ENCODE results near the gene SLC22A7. TPM values are rescaled to one million over a fixed set of nuclear protein-coding genes. Genes with fewer than 3 reads are reported as not detected.

Gene SLC22A7
- total RNA-seq, 2 donors from 2014 or later = not detected

DNA sequence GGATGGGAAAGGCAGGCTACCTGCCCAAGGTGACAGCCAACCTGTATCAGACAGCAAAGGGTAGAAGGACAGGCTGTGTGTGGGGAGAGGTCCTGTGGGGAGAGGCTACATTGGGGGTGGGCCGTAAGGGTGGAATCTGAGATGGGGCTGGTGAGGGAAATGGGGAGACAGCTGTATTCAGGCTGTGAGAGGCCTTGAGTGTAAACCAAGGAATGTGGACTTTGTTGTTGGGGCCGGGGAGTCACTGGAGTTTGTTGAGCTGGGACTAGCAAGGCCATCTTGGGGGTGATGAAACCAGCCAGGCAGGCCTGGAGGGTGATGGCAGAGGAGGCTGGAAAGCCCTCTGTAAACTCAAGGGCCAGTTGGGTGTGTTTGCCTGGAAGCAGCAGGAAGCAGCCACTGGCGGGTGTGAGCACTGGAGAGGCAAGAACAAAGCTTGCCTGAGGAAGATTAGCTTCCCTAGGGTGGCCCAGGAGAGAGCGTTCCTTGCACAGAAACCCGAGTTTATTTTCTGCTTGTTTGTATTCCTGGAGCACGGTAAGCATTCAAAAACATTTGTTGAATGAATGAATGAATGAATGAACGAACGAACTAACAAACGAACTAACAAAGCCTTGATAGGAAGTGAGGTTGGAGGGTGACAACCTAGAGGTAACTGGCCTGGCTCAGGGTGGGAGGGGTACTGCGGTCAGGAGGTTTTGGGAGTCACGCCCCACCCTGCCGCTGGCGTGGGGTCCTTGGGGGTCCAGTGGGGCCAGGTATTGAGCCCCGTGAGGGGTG, 35.9 kb upstream of the SLC22A7 start:
- no peak for ATAC-seq

DNA sequence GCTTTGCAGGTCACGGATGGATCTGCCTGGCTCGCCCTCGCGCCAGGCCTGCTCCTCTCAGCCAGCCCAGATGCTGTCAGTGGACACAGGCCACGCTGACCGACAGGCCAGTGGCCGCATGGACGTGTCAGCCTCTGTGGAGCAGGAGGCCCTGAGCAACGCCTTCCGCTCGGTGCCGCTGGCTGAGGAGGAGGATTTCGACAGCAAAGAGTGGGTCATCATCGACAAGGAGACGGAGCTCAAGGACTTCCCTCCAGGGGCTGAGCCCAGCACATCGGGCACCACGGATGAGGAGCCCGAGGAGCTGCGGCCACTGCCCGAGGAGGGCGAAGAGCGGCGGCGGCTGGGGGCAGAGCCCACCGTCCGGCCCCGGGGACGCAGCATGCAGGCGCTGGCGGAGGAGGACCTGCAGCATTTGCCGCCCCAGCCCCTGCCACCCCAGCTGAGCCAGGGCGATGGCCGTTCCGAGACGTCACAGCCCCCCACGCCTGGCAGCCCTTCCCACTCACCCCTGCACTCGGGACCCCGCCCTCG, 35.2 kb upstream of the SLC22A7 start:
- WGBS, 2 donors = 77 to 83% methylated on average over 13 to 39 of the region's 39 CpGs

More for the DNA sequence above, 35.9 kb upstream of the SLC22A7 start:
- Histone ChIP-seq H3K4me1 (peaks cover 1% of the 10 kb centered on the region), H3K27ac (no peak overlapping the region), H3K36me3 (replicated peaks in 1 of 2; ENCODE audit: insufficient read depth in 1 of 2, low read depth in 2 of 2) (no peaks in the 10 kb centered on the region), H3K4me3 (no peak overlapping the region), H3K27me3 (no peaks in the 10 kb centered on the region), H3K9me3 (no peaks in the 10 kb centered on the region)
- intact Hi-C loops (cut with DNase I) = no loop called here
- 75 to 76% methylated on average over 13 to 14 of the region's 14 CpGs for WGBS, 2 donors
- no peak for TF ChIP-seq POLR2A (IDR thresholded peaks at IDR 0.05)
- TF ChIP-seq, protein P1, sequence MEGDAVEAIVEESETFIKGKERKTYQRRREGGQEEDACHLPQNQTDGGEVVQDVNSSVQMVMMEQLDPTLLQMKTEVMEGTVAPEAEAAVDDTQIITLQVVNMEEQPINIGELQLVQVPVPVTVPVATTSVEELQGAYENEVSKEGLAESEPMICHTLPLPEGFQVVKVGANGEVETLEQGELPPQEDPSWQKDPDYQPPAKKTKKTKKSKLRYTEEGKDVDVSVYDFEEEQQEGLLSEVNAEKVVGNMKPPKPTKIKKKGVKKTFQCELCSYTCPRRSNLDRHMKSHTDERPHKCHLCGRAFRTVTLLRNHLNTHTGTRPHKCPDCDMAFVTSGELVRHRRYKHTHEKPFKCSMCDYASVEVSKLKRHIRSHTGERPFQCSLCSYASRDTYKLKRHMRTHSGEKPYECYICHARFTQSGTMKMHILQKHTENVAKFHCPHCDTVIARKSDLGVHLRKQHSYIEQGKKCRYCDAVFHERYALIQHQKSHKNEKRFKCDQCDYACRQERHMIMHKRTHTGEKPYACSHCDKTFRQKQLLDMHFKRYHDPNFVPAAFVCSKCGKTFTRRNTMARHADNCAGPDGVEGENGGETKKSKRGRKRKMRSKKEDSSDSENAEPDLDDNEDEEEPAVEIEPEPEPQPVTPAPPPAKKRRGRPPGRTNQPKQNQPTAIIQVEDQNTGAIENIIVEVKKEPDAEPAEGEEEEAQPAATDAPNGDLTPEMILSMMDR (IDR thresholded peaks at IDR 0.05) = no peak
- DNase-seq = no peak

DNA sequence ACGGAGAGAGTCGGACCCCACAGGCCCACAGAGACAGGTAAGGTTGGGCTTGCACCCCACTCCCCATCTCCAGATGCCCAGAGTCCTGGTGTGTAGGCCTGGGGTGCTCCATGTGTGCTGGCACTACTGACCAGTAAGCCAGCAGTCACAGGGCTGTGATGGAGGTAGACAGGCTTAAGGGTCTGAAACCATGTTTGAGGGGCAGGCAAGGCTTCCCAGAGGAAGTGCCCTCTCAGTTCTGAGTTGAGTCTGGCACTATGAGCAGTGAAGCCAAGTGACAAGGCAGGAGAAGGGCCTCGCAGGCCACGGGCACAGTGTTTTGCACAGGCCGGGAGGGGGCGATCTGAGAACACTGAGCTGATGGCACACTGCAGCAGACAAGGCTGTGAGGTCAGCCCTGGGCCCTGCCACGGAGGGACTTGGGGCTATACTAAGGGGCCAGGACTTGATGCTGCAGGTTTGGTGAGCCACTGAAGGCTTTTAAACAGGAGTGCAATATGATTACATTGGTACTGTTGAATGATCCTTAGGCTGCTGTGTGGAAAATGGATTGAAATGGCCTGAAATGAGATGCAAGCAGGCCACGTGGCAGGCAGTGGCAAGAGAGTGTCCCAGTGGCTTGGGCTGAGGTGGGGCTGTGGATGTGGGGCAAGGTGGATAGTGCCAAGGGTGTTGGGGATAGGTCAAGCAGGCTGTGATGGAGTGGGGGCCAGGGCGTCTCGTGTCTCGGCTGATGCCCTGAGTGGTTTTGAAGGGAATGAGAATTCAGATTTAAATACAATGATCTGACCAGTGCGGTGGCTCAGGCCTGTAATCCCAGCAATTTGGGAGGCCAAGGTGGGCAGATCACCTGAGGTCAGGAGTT, 34.5 kb upstream of the SLC22A7 start:
- DNase-seq (peak; percentile 82 to 87 (median 84)), ATAC-seq (peak; percentile 88)
- Histone ChIP-seq H3K36me3 (replicated peaks in 1 of 2; ENCODE audit: insufficient read depth in 1 of 2, low read depth in 2 of 2) (no peaks in the 10 kb centered on the region), H3K27me3 (no peaks in the 10 kb centered on the region), H3K4me3 (no peak overlapping the region), H3K4me1 (peaks cover 15% of the 10 kb centered on the region), H3K9me3 (no peaks in the 10 kb centered on the region), H3K27ac (no peak overlapping the region)
- intact Hi-C loops (cut with DNase I) = no loop called here
- WGBS, 2 donors = 47 to 70% methylated on average over 7 to 12 of the region's 12 CpGs
- TF ChIP-seq POLR2A (IDR thresholded peaks at IDR 0.05) = no peak
- TF ChIP-seq, protein P1 (IDR thresholded peaks at IDR 0.05) = peak; percentile 61 to 90 (median 77)

More for the DNA sequence above, 35.2 kb upstream of the SLC22A7 start:
- intact Hi-C loops (cut with DNase I) = no loop called here
- Histone ChIP-seq H3K4me3 (no peak overlapping the region), H3K36me3 (replicated peaks in 1 of 2; ENCODE audit: insufficient read depth in 1 of 2, low read depth in 2 of 2) (no peaks in the 10 kb centered on the region), H3K27ac (no peak overlapping the region), H3K27me3 (no peaks in the 10 kb centered on the region), H3K4me1 (peaks cover 8% of the 10 kb centered on the region), H3K9me3 (no peaks in the 10 kb centered on the region)
- ATAC-seq (no peak), DNase-seq (no peak)
- no peak for TF ChIP-seq POLR2A (IDR thresholded peaks at IDR 0.05)
- TF ChIP-seq, protein P1 (IDR thresholded peaks at IDR 0.05) = no peak

DNA sequence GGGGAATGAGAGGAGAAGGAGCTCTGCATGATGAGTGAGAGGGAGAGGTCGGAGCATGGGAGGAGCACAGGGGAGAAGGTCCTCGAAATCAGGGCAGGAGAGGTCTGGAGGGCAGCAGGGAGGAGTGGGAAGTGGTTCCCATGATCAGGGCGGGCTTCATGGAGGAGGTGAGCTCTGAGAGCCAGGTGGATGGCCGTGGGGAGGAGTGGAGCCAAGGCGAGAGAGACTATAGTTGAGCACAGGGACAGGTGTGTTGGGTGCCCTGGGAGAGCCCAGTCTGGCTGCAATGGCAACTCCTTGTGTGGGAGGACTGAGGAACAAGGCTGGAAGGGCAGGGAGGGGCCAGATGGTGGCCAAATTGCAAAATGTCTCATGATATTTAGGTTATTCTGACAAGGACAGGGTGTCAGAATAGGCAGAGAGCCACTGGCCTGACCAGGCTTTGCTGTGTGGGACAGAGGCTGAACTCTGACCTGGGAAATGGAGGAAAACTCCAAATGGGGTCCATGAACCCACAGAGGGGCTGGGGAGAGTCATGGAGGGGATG, 33.4 kb upstream of the SLC22A7 start:
- H3K36me3 ChIP-seq (replicated peaks in 1 of 2; ENCODE audit: insufficient read depth in 1 of 2, low read depth in 2 of 2) = no peaks in the 10 kb centered on the region
- no peaks in the 10 kb centered on the region for H3K27me3 ChIP-seq
- no peak for TF ChIP-seq POLR2A (IDR thresholded peaks at IDR 0.05)
- TF ChIP-seq, protein P1 (IDR thresholded peaks at IDR 0.05) = no peak
- peaks cover 26% of the 10 kb centered on the region for H3K4me1 ChIP-seq
- H3K9me3 ChIP-seq = no peaks in the 10 kb centered on the region
- intact Hi-C loops (cut with DNase I) = no loop called here
- 77% methylated on average over 5 of the region's 5 CpGs for WGBS, 2 donors
- ATAC-seq = no peak
- H3K4me3 ChIP-seq = no peak overlapping the region
- H3K27ac ChIP-seq = no peak overlapping the region
- DNase-seq = no peak
